Measurements from ENCODE around the gene CANT1. TPM values are rescaled to one million over a fixed set of nuclear protein-coding genes. Genes with fewer than 3 reads are reported as not detected.
A peak's percentile ranks its signal among the peaks of the same experiment; 100 is the strongest.

Gene CANT1
- total RNA-seq, 1 experiment from 2014 or later, result 97.1 TPM

DNA sequence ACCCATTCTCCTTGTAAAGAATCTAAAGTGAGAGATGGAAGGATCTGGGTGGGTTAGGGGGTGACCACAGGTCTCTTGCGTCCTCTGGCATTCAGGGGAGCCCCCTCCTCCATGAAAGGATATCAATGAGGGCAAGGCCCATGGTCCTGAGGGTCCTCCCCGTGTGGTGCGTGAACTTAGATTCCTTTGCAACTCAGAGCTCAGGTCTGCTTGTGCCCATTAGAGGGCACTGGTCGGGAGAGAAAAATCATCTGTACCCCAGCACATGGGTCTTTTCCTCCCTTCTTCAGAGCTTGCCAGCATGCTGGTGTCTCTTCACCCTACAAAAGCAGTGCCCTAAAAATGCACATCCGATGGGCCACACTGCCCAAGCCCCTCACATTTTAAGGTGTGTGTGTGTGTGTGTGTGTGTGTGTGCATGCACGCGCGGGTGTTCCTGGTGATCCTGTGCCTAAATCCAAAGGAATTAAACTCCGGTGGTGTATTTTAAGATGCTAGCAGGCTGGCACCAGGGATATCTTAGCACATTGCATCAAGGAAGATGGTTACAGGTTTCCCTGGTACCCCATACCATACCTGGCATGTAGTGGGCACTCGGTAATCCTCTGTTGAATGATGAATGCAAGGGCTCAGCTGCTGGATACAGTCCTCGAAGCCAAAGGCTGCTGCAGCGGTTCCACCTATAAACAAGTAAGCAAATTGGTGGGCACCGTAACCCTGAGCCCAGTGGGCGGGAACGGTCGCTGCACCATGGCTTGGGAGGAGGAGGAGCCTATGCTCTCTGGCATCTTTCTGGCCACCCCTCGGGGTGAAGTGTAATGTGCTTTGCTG, 19.1 kb upstream of the CANT1 start:
- Histone ChIP-seq H3K79me2 (ENCODE audit: insufficient read depth, low read length) (no peaks in the 10 kb centered on the region), H3K27ac (ENCODE audit: low read depth, low read length) (peak overlapping the region; percentile 40; the same call in 1 of the 2 replicates), H3K9me3 (ENCODE audit: control insufficient read depth in 1 of 2, insufficient read depth in 1 of 2, low read depth in 1 of 2, low read length in 2 of 2) (no peaks in the 10 kb centered on the region), H3K4me1 (ENCODE audit: control insufficient read depth in 1 of 2, insufficient read depth in 2 of 2, low read length in 2 of 2) (peaks cover 45 to 56% of the 10 kb centered on the region in 2 experiments), H3K27me3 (ENCODE audit: insufficient read depth, low read length) (no peaks in the 10 kb centered on the region), H3K9me2 (ENCODE audit: insufficient read depth) (no peaks in the 10 kb centered on the region), H3K4me3 (replicated peaks in 1 of 2; ENCODE audit: low read depth in 1 of 2, low read length in 2 of 2) (no peak overlapping the region), H3K36me3 (ENCODE audit: control insufficient read depth in 1 of 2, insufficient read depth in 2 of 2, low read length in 2 of 2) (no peaks in the 10 kb centered on the region), H4K20me1 (ENCODE audit: insufficient read depth) (no peaks in the 10 kb centered on the region), H3K4me2 (ENCODE audit: low read length) (peak overlapping the region; percentile 92), H2AFZ (ENCODE audit: low read depth, low read length, poor library complexity, severe bottlenecking) (no peak overlapping the region), H3K9ac (ENCODE audit: low read length) (peak overlapping the region; percentile 53; the same call in 1 of the 2 replicates)
- RAD21 ChIA-PET (ENCODE audit: low non-redundant PET in 1 of 2, low total read pairs in 2 of 2, uncharacterized antibody in 2 of 2, unreplicated experiment in 2 of 2), result interaction anchor here in 1 of 2 experiments (1.2 kb wide), 1 partner anchor 14 kb away, joined by 4 read pairs; no protein-coding TSS in a partner anchor
- no TSS peak for BruUV-seq (replicated peaks)
- intact Hi-C loops (cut with micrococcal nuclease), result no loop called here
- TF ChIP-seq, protein P1, sequence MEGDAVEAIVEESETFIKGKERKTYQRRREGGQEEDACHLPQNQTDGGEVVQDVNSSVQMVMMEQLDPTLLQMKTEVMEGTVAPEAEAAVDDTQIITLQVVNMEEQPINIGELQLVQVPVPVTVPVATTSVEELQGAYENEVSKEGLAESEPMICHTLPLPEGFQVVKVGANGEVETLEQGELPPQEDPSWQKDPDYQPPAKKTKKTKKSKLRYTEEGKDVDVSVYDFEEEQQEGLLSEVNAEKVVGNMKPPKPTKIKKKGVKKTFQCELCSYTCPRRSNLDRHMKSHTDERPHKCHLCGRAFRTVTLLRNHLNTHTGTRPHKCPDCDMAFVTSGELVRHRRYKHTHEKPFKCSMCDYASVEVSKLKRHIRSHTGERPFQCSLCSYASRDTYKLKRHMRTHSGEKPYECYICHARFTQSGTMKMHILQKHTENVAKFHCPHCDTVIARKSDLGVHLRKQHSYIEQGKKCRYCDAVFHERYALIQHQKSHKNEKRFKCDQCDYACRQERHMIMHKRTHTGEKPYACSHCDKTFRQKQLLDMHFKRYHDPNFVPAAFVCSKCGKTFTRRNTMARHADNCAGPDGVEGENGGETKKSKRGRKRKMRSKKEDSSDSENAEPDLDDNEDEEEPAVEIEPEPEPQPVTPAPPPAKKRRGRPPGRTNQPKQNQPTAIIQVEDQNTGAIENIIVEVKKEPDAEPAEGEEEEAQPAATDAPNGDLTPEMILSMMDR (IDR thresholded peaks at IDR 0.05 in 2 of 3, conservative IDR thresholded peaks at IDR 0.05 in 1 of 3; ENCODE audit: borderline replicate concordance in 1 of 3, insufficient read depth in 1 of 3, low read depth in 2 of 3, low read length in 2 of 3), result peak; percentile 48 to 61 (median 60); a peak in 5 of 6 replicates
- TF ChIP-seq ZNF274 (IDR thresholded peaks at IDR 0.05; ENCODE audit: low read depth, low read length) (no peak), SIN3A (IDR thresholded peaks at IDR 0.05; ENCODE audit: low read depth) (no peak), EZH2phosphoT487 (IDR thresholded peaks at IDR 0.05; ENCODE audit: borderline replicate concordance) (no peak)
- TF ChIP-seq, protein P2, sequence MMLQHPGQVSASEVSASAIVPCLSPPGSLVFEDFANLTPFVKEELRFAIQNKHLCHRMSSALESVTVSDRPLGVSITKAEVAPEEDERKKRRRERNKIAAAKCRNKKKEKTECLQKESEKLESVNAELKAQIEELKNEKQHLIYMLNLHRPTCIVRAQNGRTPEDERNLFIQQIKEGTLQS (IDR thresholded peaks at IDR 0.05), result no peak
- CTCF ChIA-PET, result interaction anchor here (0.9 to 5.0 kb wide), 11 partner anchors 8 to 365 kb away, joined by 3 to 44 read pairs (median 4); partner anchors contain the start of gene ENGASE
- no peak for DNase-seq (ENCODE audit: low read depth, low spot score)
- peak; percentile 26 for ATAC-seq
- POLR2A ChIA-PET, result no interaction called here

Data from HCT116 (cell line).